GM21526 (cell line): ENCODE results near the gene ARHGEF28.

Source experiments
- ATAC-seq: cut with Tn5 transposase; IDR thresholded peaks from one replicate; pipeline ENCODE4 v1.9.1; 2021; ENCODE audit warnings: moderate library complexity; ENCODE audit not compliant: unreplicated experiment, low FRiP score

The ARHGEF28 gene

GRCh38 chr5:73979321-73979720 lies 353.3 kb downstream of the ARHGEF28 start:
- ATAC-seq = no peak

GRCh38 chr5:73981704-73982103 lies 355.7 kb downstream of the ARHGEF28 start:
- no peak for ATAC-seq

GRCh38 chr5:73983644-73984043 lies 357.6 kb downstream of the ARHGEF28 start:
- ATAC-seq = no peak

GRCh38 chr5:73985145-73985544 lies 359.1 kb downstream of the ARHGEF28 start:
- no peak for ATAC-seq

GRCh38 chr5:73986729-73987128 lies 360.7 kb downstream of the ARHGEF28 start:
- ATAC-seq = no peak

GRCh38 chr5:73987915-73988314 lies 361.9 kb downstream of the ARHGEF28 start:
- no peak for ATAC-seq

- ATAC-seq = no peak
Measured at GRCh38 chr5:73989956-73990355, 364.0 kb downstream of the ARHGEF28 start.
